HepG2 (cell line): ENCODE data around the gene WDR83. TPM values are rescaled to one million over a fixed set of nuclear protein-coding genes. Genes with fewer than 3 reads are reported as not detected.

ENCODE experiments used
- ATAC-seq: fragments of 200-7000 bp; cut with Tn5 transposase; 3 replicates; pipeline ENCODE4 v1.9.1; 2020; ENCODE audit warnings: mild to moderate bottlenecking, moderate library complexity
- BruUV-seq: library from RNA; stranded (reverse); fragments of 400-500 nt; replicated peaks from 2 replicates; lab custom pipeline; 2021; lab: Mats Ljungman, UMichigan
- CTCF ChIA-PET: fragments of 300-600 bp; formaldehyde crosslinking; extraction: SDS; loops from one replicate; lab custom pipeline; 2021; ENCODE audit warnings: low total read pairs, inconsistent platforms, low intra/inter-chr PET ratio; lab: Yijun Ruan, JAX
- POLR2A ChIA-PET: fragments of 350-600 bp; sonication (Branson Sonifier 250); formaldehyde crosslinking; loops from one replicate; lab custom pipeline; 2020; ENCODE audit warnings: antibody characterized with exemption, inconsistent platforms; lab: Yijun Ruan, JAX
- DNase-seq: peaks from one replicate; pipeline ENCODE4 v3.0.0-alpha.2; 2015; ENCODE audit warnings: low spot score
- FAIRE-seq: peaks from 3 replicates; lab custom pipeline; 2011; peaks lifted over from hg19 to GRCh38; lab: Jason Lieb, UNC
- H2AFZ ChIP-seq: one replicate; pipeline ENCODE4 v1.6.1; 2011; ENCODE audit warnings: low read length, inconsistent platforms
- H3K27ac ChIP-seq: fragments of 300-600 bp; 3 replicates; pipeline ENCODE4 v1.8.0; 2011; ENCODE audit warnings: mixed run types, mild to moderate bottlenecking, mixed read lengths, low read length, inconsistent platforms; ENCODE audit not compliant: insufficient read depth; ENCODE audit errors: extremely low read length
- H3K27me3 ChIP-seq, 2 experiments: fragments of 200-600 bp in 1 of 2; 2 replicates in 1 of 2; 3 replicates in 1 of 2; pipeline versions ENCODE4 v1.6.0 to v1.8.0; 2011; ENCODE audit warnings: low read length in 2 of 2, mild to moderate bottlenecking in 2 of 2, moderate library complexity in 2 of 2, inconsistent platforms in 1 of 2; ENCODE audit not compliant: insufficient read depth in 2 of 2, control insufficient read depth in 1 of 2
- H3K36me3 ChIP-seq, 2 experiments: fragments of 200-600 bp in 1 of 2; replicated peaks in 1 of 2; 2 replicates in 1 of 2; 3 replicates in 1 of 2; pipeline versions ENCODE4 v1.5.1 to v1.8.0; 2011; ENCODE audit warnings: low read length in 2 of 2, inconsistent platforms in 1 of 2; ENCODE audit not compliant: insufficient read depth in 2 of 2, control insufficient read depth in 1 of 2
- H3K4me1 ChIP-seq: 2 replicates; pipeline ENCODE4 v1.5.1; 2012; ENCODE audit warnings: low read length, inconsistent platforms; ENCODE audit not compliant: insufficient read depth
- H3K4me2 ChIP-seq: 2 replicates; pipeline ENCODE4 v1.6.0; 2011; ENCODE audit warnings: low read depth, low read length, inconsistent platforms
- H3K4me3 ChIP-seq, 3 experiments: fragments of 200-600 bp in 1 of 3; sonication (generic), shearing (Covaris generic) in 1 of 3; replicated peaks in 1 of 3; 2 replicates each; pipeline ENCODE4 v1.5.1; 2011 to 2016; ENCODE audit warnings: low read length in 3 of 3, inconsistent platforms in 2 of 3, low read depth in 2 of 3, mild to moderate bottlenecking in 2 of 3, control low read depth in 1 of 3, mixed read lengths in 1 of 3; ENCODE audit not compliant: insufficient read depth in 1 of 3
- H3K79me2 ChIP-seq: one replicate; pipeline ENCODE4 v1.6.1; 2011; ENCODE audit warnings: low read length, inconsistent platforms; ENCODE audit not compliant: insufficient read depth
- H3K9ac ChIP-seq: 2 replicates; pipeline ENCODE4 v1.6.0; 2011; ENCODE audit warnings: mild to moderate bottlenecking, low read depth, low read length, inconsistent platforms; ENCODE audit not compliant: insufficient read depth
- H3K9me3 ChIP-seq: 2 replicates; pipeline ENCODE4 v1.5.1; 2012; ENCODE audit warnings: mild to moderate bottlenecking, low read length
- H4K20me1 ChIP-seq: 2 replicates; pipeline ENCODE4 v1.6.0; 2011; ENCODE audit warnings: inconsistent platforms, mild to moderate bottlenecking, low read length, moderate library complexity; ENCODE audit not compliant: insufficient read depth
- MBNL3 ChIP-seq: fragments of 250-450 bp; sonication (Bioruptor Pico); conservative IDR thresholded peaks from 2 replicates; pipeline ENCODE4 v1.8.0; 2022; ENCODE audit warnings: mild to moderate bottlenecking, inconsistent platforms
- PAX8 ChIP-seq: sonication (generic); formaldehyde crosslinking; IDR thresholded peaks from 2 replicates; pipeline ENCODE4 v1.8.0; 2022; ENCODE audit warnings: mild to moderate bottlenecking, missing genetic modification reagents, borderline replicate concordance
- PPARG ChIP-seq: conservative IDR thresholded peaks from 2 replicates; pipeline ENCODE4 v1.6.1; 2016; ENCODE audit warnings: missing biosample characterization, missing genetic modification reagents
- RORA ChIP-seq: sonication (generic); formaldehyde crosslinking; IDR thresholded peaks from 2 replicates; pipeline ENCODE4 v1.5.0; 2020; ENCODE audit warnings: mild to moderate bottlenecking, missing genetic modification reagents, moderate library complexity
- TRIM24 ChIP-seq: sonication (generic); formaldehyde crosslinking; IDR thresholded peaks from 2 replicates; pipeline ENCODE4 v1.8.0; 2022; ENCODE audit warnings: mild to moderate bottlenecking, missing genetic modification reagents
- ZNF10 ChIP-seq: sonication (generic); formaldehyde crosslinking; IDR thresholded peaks from 2 replicates; pipeline ENCODE4 v1.4.0; 2020; ENCODE audit warnings: mild to moderate bottlenecking, low read depth, missing genetic modification reagents, borderline replicate concordance
- ZNF672 ChIP-seq: sonication (generic); formaldehyde crosslinking; IDR thresholded peaks from 2 replicates; pipeline ENCODE4 v1.8.1; 2022; ENCODE audit warnings: missing genetic modification reagents
- ZSCAN20 ChIP-seq: sonication (generic); formaldehyde crosslinking; IDR thresholded peaks from 2 replicates; pipeline ENCODE4 v1.4.0; 2020; ENCODE audit warnings: missing genetic modification reagents, mild to moderate bottlenecking, borderline replicate concordance
- WGBS: methylation state at CpG from one replicate; pipeline ENCODE4 v1.1.6; 2017; ENCODE audit warnings: low lambda C conversion rate; 5-methylcytosine and 5-hydroxymethylcytosine counted together
- in situ Hi-C: cut with HindIII; loops from 2 replicates; pipeline ENCODE4 v1.10.0; 2017; ENCODE audit warnings: low pct_unique_long_range_greater_than_20kb; ENCODE audit not compliant: extremely low pct_ligation_motif_present
- intact Hi-C: fragments of 100-400 bp; cut with micrococcal nuclease; formaldehyde crosslinking; loops from one replicate; pipeline ENCODE4 v1.10.0; 2022; ENCODE audit not compliant: unreplicated experiment
- polyA plus RNA-seq, 8 experiments: library from polyadenylated mRNA; depleted of rRNA in 3 of 8; stranded (reverse) in 7 of 8; unstranded in 1 of 8; fragments of >200 nt; fragmentation: Illumina TruSeq in 4 of 8; extraction: Trizol in 4 of 8; gene quantifications; 2 replicates each; pipeline versions ENCODE4 v1.2.1 to v1.2.3, GENCODE V29; 2011 to 2016; ENCODE audit warnings: low read depth in 4 of 8, missing spikeins in 1 of 8, mixed read lengths in 1 of 8; ENCODE audit not compliant: insufficient read depth in 1 of 8
- total RNA-seq, 5 experiments: library from RNA; depleted of rRNA; stranded (reverse); fragments of >200 nt; fragmentation: Illumina TruSeq; extraction: Trizol; gene quantifications; 2 replicates each; pipeline ENCODE4 v1.2.3, GENCODE V29; 2016; ENCODE audit warnings: low read depth in 1 of 5
- TF ChIP-seq, protein P1 (sequence below): fragments of 450-650 bp; IDR thresholded peaks from 2 replicates; pipeline ENCODE4 v1.6.1; 2016
- TF ChIP-seq, protein P2 (sequence below): sonication (generic); formaldehyde crosslinking; IDR thresholded peaks from 2 replicates; pipeline ENCODE4 v1.5.1; 2020; ENCODE audit warnings: missing genetic modification reagents, mild to moderate bottlenecking, borderline replicate concordance

The WDR83 gene
- total and polyA plus RNA-seq, 2 of the 13 experiments (the other 11 are each of a cell fraction or from before 2014, with no cell fraction given), result 4.5 to 10.7 TPM

DNA sequence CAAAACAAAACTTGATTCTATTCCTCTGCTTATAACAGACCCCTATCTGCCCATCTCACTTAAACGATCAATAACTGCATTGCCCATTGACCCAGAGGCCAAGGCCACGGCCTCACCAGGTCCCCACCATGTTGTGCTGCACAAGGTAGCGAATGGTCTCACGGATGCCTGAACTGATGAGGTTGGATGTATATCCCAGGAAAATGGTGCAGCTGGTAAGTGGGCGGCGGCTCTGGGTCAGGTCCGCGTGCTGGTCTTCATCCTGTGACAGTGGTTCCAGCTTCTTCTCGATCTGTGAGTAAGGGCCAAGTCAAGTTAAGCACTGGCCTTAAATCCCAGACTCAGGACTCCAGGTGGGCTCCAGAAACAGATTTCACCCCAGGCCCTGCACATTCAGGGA lies 13.4 kb downstream of the WDR83 start (continued):
- TF ChIP-seq, protein P1, sequence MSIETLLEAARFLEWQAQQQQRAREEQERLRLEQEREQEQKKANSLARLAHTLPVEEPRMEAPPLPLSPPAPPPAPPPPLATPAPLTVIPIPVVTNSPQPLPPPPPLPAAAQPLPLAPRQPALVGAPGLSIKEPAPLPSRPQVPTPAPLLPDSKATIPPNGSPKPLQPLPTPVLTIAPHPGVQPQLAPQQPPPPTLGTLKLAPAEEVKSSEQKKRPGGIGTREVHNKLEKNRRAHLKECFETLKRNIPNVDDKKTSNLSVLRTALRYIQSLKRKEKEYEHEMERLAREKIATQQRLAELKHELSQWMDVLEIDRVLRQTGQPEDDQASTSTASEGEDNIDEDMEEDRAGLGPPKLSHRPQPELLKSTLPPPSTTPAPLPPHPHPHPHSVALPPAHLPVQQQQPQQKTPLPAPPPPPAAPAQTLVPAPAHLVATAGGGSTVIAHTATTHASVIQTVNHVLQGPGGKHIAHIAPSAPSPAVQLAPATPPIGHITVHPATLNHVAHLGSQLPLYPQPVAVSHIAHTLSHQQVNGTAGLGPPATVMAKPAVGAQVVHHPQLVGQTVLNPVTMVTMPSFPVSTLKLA, result no peak

DNA sequence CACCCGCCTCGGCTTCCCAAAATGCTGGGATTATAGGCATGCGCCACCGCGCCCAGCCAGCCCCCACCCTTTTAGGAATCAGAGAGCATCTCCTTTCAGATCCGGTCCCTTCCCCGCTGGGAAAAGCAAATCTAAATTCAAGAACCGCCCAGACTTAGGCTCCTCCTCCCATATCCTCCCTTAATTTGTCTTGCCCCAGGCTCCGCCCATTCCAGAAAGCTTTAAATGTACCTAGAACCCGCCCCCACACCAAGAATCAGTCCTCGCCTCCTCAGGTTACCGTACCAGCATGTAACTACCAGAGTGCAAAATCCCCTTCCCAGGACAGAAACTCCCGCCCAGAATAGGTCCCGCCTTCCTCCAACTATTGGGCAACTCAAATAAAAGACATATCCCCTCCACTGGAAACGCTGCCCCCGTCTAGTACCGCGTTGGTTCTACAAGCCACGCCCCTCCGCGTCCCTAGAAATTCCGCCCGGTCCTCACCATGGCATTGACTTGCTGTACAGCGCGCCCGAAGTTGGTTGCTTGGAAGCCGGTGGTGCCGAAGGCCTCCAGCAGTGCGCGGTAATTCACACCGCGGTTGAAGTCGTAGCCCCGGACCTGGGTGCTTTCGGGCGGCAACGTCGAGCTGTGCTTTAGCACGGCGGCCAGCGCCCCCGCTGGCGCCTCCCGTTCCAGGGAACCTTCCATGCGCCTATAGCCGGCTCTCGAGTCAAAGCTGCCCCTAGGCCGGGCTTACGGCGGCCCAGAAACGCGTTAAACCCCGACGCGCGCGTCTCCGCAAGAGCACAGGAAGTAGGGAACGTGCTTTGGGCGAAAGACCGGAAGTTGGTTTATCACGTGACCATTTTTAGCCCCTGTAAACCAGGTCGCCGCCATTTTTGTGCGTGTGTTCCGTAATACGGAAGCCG lies 14.7 kb downstream of the WDR83 start, which contains the start of gene DHPS:
DHPS (minus strand) TSS at position 807 of the 914 bp plus-strand sequence; CDS start at position 693, 114 bp downstream.
- no peaks in the 10 kb centered on the region for H3K9me3 ChIP-seq
- peaks cover 16 to 29% of the 10 kb centered on the region in 2 experiments for H3K36me3 ChIP-seq
- no peak within 1 kb of the TSS for H2AFZ ChIP-seq
- peak within 1 kb of the TSS; percentile 64 to 85 (median 75) for H3K4me3 ChIP-seq
- H4K20me1 ChIP-seq, result no peaks in the 10 kb centered on the region
- CTCF ChIA-PET, result no interaction called here
- in situ Hi-C loops, result no loop called here
- H3K27me3 ChIP-seq, result no peaks in the 10 kb centered on the region; a peak in 1 of 5 replicates
- peak within 1 kb of the TSS; percentile 76 for H3K4me2 ChIP-seq
- WGBS, result 2% methylated on average over 24 of the region's 68 CpGs
- ATAC-seq, result peak; percentile 85
- FAIRE-seq, result peak; percentile 94
- intact Hi-C loops, result no loop called here
- TSS peak; percentile 81 for BruUV-seq
- peak within 1 kb of the TSS; percentile 99 for H3K27ac ChIP-seq
- peak within 1 kb of the TSS; percentile 98 for H3K9ac ChIP-seq
- peaks cover 16% of the 10 kb centered on the region for H3K4me1 ChIP-seq
- H3K79me2 ChIP-seq, result peaks cover 5% of the 10 kb centered on the region
- POLR2A ChIA-PET, result interaction anchor here (0.7 to 2.1 kb wide), 10 partner anchors 9 to 210 kb away, joined by 3 to 13 read pairs (median 4); partner anchors contain the start of genes FBXW9, GCDH, MAN2B1 and ZNF490
- DNase-seq, result peak; percentile 95
- TF ChIP-seq ZSCAN20 (CRISPR knock-in tag) (no peak), MBNL3 (CRISPR knock-in tag) (no peak), TRIM24 (CRISPR knock-in tag) (no peak), RORA (0 out of 2 replicates have a peak, but pooled peaks have one; percentile 21), PAX8 (CRISPR knock-in tag) (no peak), ZNF672 (CRISPR knock-in tag) (no peak), PPARG (CRISPR knock-in tag) (0 out of 2 replicates have a peak, but pooled peaks have one; percentile 17), ZNF10 (CRISPR knock-in tag) (no peak)
- TF ChIP-seq, protein P2, sequence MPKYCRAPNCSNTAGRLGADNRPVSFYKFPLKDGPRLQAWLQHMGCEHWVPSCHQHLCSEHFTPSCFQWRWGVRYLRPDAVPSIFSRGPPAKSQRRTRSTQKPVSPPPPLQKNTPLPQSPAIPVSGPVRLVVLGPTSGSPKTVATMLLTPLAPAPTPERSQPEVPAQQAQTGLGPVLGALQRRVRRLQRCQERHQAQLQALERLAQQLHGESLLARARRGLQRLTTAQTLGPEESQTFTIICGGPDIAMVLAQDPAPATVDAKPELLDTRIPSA (CRISPR knock-in tag), result peak; percentile 50; the same call in 1 of the 2 replicates
